Gastrocnemius medialis (tissue), 4 donors: Measurements from ENCODE around the gene COL10A1.

Experiments
- CTCF ChIP-seq, 5 experiments: fragments of 450-650 bp in 3 of 5; fragments of 200-600 bp in 2 of 5; sonication (generic) in 2 of 5; IDR thresholded peaks in 4 of 5; conservative IDR thresholded peaks in 1 of 5; 1 replicate in 4 of 5; 2 replicates in 1 of 5; pipeline ENCODE4 v1.5.1; 2016 to 2019; ENCODE audit warnings: antibody characterized with exemption in 5 of 5, mild to moderate bottlenecking in 3 of 5, moderate library complexity in 3 of 5
- POLR2A ChIP-seq, 2 donors: fragments of 450-650 bp; IDR thresholded peaks; one replicate each; pipeline ENCODE4 v1.6.1; 2017; ENCODE audit warnings: antibody characterized with exemption in 2 of 2, mild to moderate bottlenecking in 2 of 2, moderate library complexity in 2 of 2

GRCh38 chr6:116159782-116160524, 34.0 kb upstream of the COL10A1 start:
- TF ChIP-seq POLR2A (IDR thresholded peaks at IDR 0.05) (no peak), CTCF (IDR thresholded peaks at IDR 0.05 in 4 of 5, conservative IDR thresholded peaks at IDR 0.05 in 1 of 5) (no peak)
